Kidney (tissue), 14 donors: ENCODE data around the gene TMEM50B. TPM values are rescaled to one million over a fixed set of nuclear protein-coding genes. Genes with fewer than 3 reads are reported as not detected.

Experiments used
- DNase-seq, 5 donors: peaks; one replicate each; pipeline ENCODE4 v3.0.0-alpha.2; 2013 to 2020
- FAIRE-seq: peaks from 2 replicates; lab custom pipeline; 2012; peaks lifted over from hg19 to GRCh38; lab: Jason Lieb, UNC
- H3K27ac ChIP-seq, 2 donors: one replicate each; pipeline ENCODE4 v1.7.0; 2013; ENCODE audit warnings: low read depth in 2 of 2, low read length in 2 of 2, inconsistent platforms in 1 of 2
- H3K27me3 ChIP-seq: one replicate; pipeline ENCODE4 v1.7.1; 2013; ENCODE audit warnings: low read length, inconsistent platforms; ENCODE audit not compliant: control insufficient read depth, insufficient read depth
- H3K36me3 ChIP-seq, 3 donors: one replicate each; pipeline versions ENCODE4 v1.7.0 to v1.7.1; 2013; ENCODE audit warnings: low read length in 3 of 3, control low read depth in 1 of 3, inconsistent platforms in 1 of 3; ENCODE audit not compliant: insufficient read depth in 3 of 3, control insufficient read depth in 2 of 3
- H3K4me1 ChIP-seq, 3 donors: one replicate each; pipeline versions ENCODE4 v1.7.0 to v1.7.1; 2013; ENCODE audit warnings: low read length in 3 of 3, inconsistent platforms in 1 of 3, low read depth in 1 of 3; ENCODE audit not compliant: control insufficient read depth in 2 of 3, insufficient read depth in 2 of 3
- H3K4me3 ChIP-seq, 3 donors: one replicate each; pipeline versions ENCODE4 v1.7.0 to v1.8.1; 2013; ENCODE audit warnings: low read length in 3 of 3, control low read depth in 1 of 3, inconsistent platforms in 1 of 3
- H3K9ac ChIP-seq, 3 donors: one replicate each; pipeline versions ENCODE4 v1.7.0 to v1.7.1; 2013; ENCODE audit warnings: low read length in 3 of 3, control low read depth in 1 of 3, inconsistent platforms in 1 of 3
- H3K9me3 ChIP-seq, 3 donors: one replicate each; pipeline versions ENCODE4 v1.7.0 to v1.7.1; 2013; ENCODE audit warnings: low read length in 3 of 3, control low read depth in 1 of 3, inconsistent platforms in 1 of 3; ENCODE audit not compliant: control insufficient read depth in 2 of 3, insufficient read depth in 1 of 3
- intact Hi-C: fragments of 100-400 bp; cut with DNase I; formaldehyde crosslinking; loops from one replicate; pipeline ENCODE4 v1.11.1; 2022
- polyA plus RNA-seq: library from polyadenylated mRNA; stranded (reverse); fragments of 350-450 nt; fragmentation: Illumina TruSeq; extraction: RNeasy Lipid Tissue Mini Kit (QIAGEN cat#74804); gene quantifications from one replicate; pipeline ENCODE4 v1.2.3, GENCODE V29; 2014; ENCODE audit warnings: low read depth, low replicate concordance; ENCODE audit not compliant: insufficient read depth
- total RNA-seq: library from RNA; stranded (reverse); fragmentation: NEBNext Ultra II Directional; extraction: Animal tissue kit (Norgen Biotek cat#: 25700); gene quantifications from one replicate; pipeline ENCODE4 v1.2.1, GENCODE V29; 2021
- TF ChIP-seq, protein P1 (sequence below): IDR thresholded peaks from 3 replicates; pipeline ENCODE4 v1.5.1; 2012; ENCODE audit warnings: mild to moderate bottlenecking, moderate library complexity, borderline replicate concordance; ENCODE audit not compliant: insufficient read depth; ENCODE audit errors: extremely low read depth
- donor health status: control.
- donor health status: control.
- donor health status: control.
- donor health status: control.
- donor health status: control.
- donor health status: DM: yes; HTN: yes; CAD: no.
- donor health status: Normal renal cell carcinoma (clear cell type).

TMEM50B gene
- total and polyA plus RNA-seq, 2 donors from 2014 or later = 63.7 to 87.6 TPM

- Histone ChIP-seq H3K9ac (no peak overlapping the region), H3K36me3 (no peaks in the 10 kb centered on the region), H3K4me1 (peaks cover 0 to 3% (median 0%) of the 10 kb centered on the region in 3 donors), H3K9me3 (no peaks in the 10 kb centered on the region), H3K27ac (no peak overlapping the region), H3K27me3 (no peaks in the 10 kb centered on the region), H3K4me3 (no peak overlapping the region)
- FAIRE-seq = no peak
- no peak for DNase-seq
- intact Hi-C loops = no loop called here
- TF ChIP-seq, protein P1, sequence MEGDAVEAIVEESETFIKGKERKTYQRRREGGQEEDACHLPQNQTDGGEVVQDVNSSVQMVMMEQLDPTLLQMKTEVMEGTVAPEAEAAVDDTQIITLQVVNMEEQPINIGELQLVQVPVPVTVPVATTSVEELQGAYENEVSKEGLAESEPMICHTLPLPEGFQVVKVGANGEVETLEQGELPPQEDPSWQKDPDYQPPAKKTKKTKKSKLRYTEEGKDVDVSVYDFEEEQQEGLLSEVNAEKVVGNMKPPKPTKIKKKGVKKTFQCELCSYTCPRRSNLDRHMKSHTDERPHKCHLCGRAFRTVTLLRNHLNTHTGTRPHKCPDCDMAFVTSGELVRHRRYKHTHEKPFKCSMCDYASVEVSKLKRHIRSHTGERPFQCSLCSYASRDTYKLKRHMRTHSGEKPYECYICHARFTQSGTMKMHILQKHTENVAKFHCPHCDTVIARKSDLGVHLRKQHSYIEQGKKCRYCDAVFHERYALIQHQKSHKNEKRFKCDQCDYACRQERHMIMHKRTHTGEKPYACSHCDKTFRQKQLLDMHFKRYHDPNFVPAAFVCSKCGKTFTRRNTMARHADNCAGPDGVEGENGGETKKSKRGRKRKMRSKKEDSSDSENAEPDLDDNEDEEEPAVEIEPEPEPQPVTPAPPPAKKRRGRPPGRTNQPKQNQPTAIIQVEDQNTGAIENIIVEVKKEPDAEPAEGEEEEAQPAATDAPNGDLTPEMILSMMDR = no peak
These were observed 9.2 kb upstream of the TMEM50B start for GRCh38 chr21:33488936-33489335.

DNA sequence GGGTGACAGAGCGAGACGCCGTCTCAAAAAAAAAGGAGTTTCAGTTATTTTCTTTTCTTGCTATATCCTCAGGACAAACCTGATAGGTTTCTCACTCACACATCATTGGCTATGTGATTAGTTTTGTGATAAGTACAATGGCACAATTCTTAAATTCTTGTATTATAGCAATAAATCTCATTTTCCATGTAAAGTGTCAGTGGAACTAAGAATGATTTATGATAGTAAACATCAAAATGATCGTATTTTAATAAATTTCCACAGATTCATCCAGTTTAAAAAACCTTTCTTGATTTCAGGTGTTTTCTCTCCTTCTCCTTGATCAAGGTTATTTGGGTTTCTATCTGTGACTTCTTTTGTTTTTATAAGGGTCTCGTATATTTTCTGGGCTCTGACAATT lies 8.2 kb upstream of the TMEM50B start:
- H3K27ac ChIP-seq = no peak overlapping the region
- H3K27me3 ChIP-seq = no peaks in the 10 kb centered on the region
- no peak overlapping the region for H3K9ac ChIP-seq
- TF ChIP-seq, protein P1 = no peak
- DNase-seq = no peak
- H3K4me1 ChIP-seq = peaks cover 0 to 3% (median 0%) of the 10 kb centered on the region in 3 donors
- no peaks in the 10 kb centered on the region for H3K36me3 ChIP-seq
- no peak overlapping the region for H3K4me3 ChIP-seq
- intact Hi-C loops = no loop called here
- H3K9me3 ChIP-seq = no peaks in the 10 kb centered on the region
- no peak for FAIRE-seq

DNA sequence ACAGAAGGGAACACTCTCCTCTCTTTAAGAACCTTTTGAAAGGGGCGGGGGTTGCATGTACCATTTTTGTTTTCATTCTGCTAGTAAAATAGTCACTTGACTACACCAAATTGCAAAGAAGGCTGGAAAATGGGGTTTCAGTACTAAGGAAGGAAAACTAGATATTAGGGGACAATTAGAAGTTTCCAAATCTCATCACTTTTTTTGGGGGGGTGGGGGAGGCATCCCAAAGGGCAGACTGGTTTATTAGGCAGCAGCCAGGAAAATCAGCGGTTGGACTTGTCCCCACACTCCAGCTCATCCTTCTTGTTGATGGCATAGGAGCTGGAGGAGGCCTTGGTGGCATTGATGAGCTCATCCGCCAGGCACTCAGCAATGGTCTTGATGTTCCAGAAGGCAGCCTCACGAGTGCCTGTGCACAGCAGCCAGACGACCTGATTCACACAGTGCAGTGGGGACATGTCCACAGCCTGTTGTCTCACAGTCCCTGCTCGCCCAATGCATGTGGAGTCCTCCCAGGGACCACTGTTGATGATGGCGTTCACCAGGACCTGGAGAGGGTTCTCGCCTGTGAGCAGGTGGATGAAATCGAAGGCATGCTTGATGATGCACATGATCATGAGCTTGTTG lies 1.7 kb upstream of the TMEM50B start:
- H3K9me3 ChIP-seq = no peaks in the 10 kb centered on the region
- H3K27ac ChIP-seq = no peak overlapping the region
- no peak overlapping the region for H3K9ac ChIP-seq
- TF ChIP-seq, protein P1 = no peak
- intact Hi-C loops = no loop called here
- no peaks in the 10 kb centered on the region for H3K36me3 ChIP-seq
- H3K4me3 ChIP-seq = no peak overlapping the region
- H3K27me3 ChIP-seq = no peaks in the 10 kb centered on the region
- no peak for FAIRE-seq
- DNase-seq = no peak
- no peaks in the 10 kb centered on the region for H3K4me1 ChIP-seq
